SU-DHL-6 (cell line): ENCODE measurements around the gene NUDT21.

Experiments used
- H2AFZ ChIP-seq: fragments of 200-600 bp; sonication (generic); 2 replicates; pipeline ENCODE4 v1.6.1; 2014; ENCODE audit warnings: low read depth, mild to moderate bottlenecking, moderate library complexity, mixed read lengths, antibody characterized with exemption, low read length; ENCODE audit not compliant: severe bottlenecking
- H3F3A ChIP-seq: fragments of 200-600 bp; shearing (Covaris generic); 2 replicates; pipeline ENCODE4 v1.6.0; 2016; ENCODE audit warnings: antibody characterized with exemption, mild to moderate bottlenecking; ENCODE audit not compliant: insufficient read depth
- H3K27ac ChIP-seq: fragments of 200-600 bp; sonication (generic); 2 replicates; pipeline ENCODE4 v1.5.1; 2016; ENCODE audit warnings: low read depth, mild to moderate bottlenecking, low read length, moderate library complexity, mixed read lengths
- H3K27me3 ChIP-seq: fragments of 200-600 bp; sonication (generic), shearing (Covaris generic); 2 replicates; pipeline ENCODE4 v1.6.0; 2014; ENCODE audit warnings: mild to moderate bottlenecking, low read length
- H3K36me3 ChIP-seq: fragments of 200-600 bp; sonication (generic); 2 replicates; pipeline ENCODE4 v1.6.1; 2014; ENCODE audit warnings: mild to moderate bottlenecking, low read length, mixed read lengths
- H3K4me2 ChIP-seq: fragments of 300-600, 200-600 bp; shearing (Covaris generic), sonication (generic); 2 replicates; pipeline ENCODE4 v1.6.0; 2014; ENCODE audit warnings: low read length, low read depth, mild to moderate bottlenecking; ENCODE audit not compliant: poor library complexity, severe bottlenecking
- H3K4me3 ChIP-seq: fragments of 200-600 bp; sonication (generic); 2 replicates; pipeline ENCODE4 v1.5.1; 2014; ENCODE audit warnings: antibody characterized with exemption, low read length, mild to moderate bottlenecking, mixed read lengths; ENCODE audit not compliant: insufficient read depth, poor library complexity, severe bottlenecking
- H3K79me2 ChIP-seq: fragments of 200-600 bp; sonication (generic); 2 replicates; pipeline ENCODE4 v1.6.1; 2014; ENCODE audit warnings: mild to moderate bottlenecking, low read length, moderate library complexity; ENCODE audit not compliant: insufficient read depth
- H3K9ac ChIP-seq: fragments of 200-600 bp; sonication (generic); 2 replicates; pipeline ENCODE4 v1.7.0; 2014; ENCODE audit warnings: mild to moderate bottlenecking, low read length
- H3K9me2 ChIP-seq: fragments of 200-600 bp; sonication (generic); replicated peaks from 2 replicates; pipeline ENCODE4 v1.6.1; 2014; ENCODE audit warnings: low read length; ENCODE audit not compliant: insufficient read depth
- H3K9me3 ChIP-seq: fragments of 200-600 bp; sonication (generic); 2 replicates; pipeline ENCODE4 v1.6.1; 2014; ENCODE audit warnings: low read length, mixed read lengths; ENCODE audit not compliant: insufficient read depth
- H4K20me1 ChIP-seq: fragments of 200-600 bp; sonication (generic); 2 replicates; pipeline ENCODE4 v1.6.1; 2014; ENCODE audit warnings: low read depth, mild to moderate bottlenecking, antibody characterized with exemption, low read length, moderate library complexity, mixed read lengths
- CTCF ChIP-seq: fragments of 200-600 bp; sonication (generic); IDR thresholded peaks from one replicate; pipeline ENCODE4 v1.5.1; 2017; ENCODE audit warnings: antibody characterized with exemption, mild to moderate bottlenecking, low read length, moderate library complexity; ENCODE audit not compliant: insufficient read depth, poor library complexity, severe bottlenecking
- EZH2phosphoT487 ChIP-seq: fragments of 200-600 bp; sonication (generic), shearing (Covaris generic); conservative IDR thresholded peaks from 2 replicates; pipeline ENCODE4 v1.6.1; 2018; ENCODE audit warnings: mild to moderate bottlenecking, antibody characterized with exemption, low read length, moderate library complexity, mixed read lengths

NUDT21 gene

GRCh38 chr16:56448005-56448404, 3.1 kb downstream of the NUDT21 start:
- peaks cover 25% of the 10 kb centered on the region for H3K36me3 ChIP-seq

GRCh38 chr16:56447286-56447685, 3.8 kb downstream of the NUDT21 start:
- no peak overlapping the region for H2AFZ ChIP-seq
- no peak overlapping the region for H3K27ac ChIP-seq
- TF ChIP-seq EZH2phosphoT487 (no peak), CTCF (no peak)
- no peaks in the 10 kb centered on the region for H3K9me2 ChIP-seq
- peaks cover 95% of the 10 kb centered on the region for H3K79me2 ChIP-seq
- no peak overlapping the region for H3K4me3 ChIP-seq
- no peaks in the 10 kb centered on the region for H3K9me3 ChIP-seq
- no peak overlapping the region for H3K9ac ChIP-seq
- no peak overlapping the region for H3K4me2 ChIP-seq
- no peaks in the 10 kb centered on the region for H3K27me3 ChIP-seq
- H4K20me1 ChIP-seq, result peaks cover 32% of the 10 kb centered on the region
- H3F3A ChIP-seq, result no peaks in the 10 kb centered on the region
- H3K36me3 ChIP-seq, result peaks cover 30% of the 10 kb centered on the region

More at GRCh38 chr16:56448005-56448404, 3.1 kb downstream of the NUDT21 start:
- Histone ChIP-seq H3K9me2 (no peaks in the 10 kb centered on the region), H3K27me3 (no peaks in the 10 kb centered on the region), H3K4me2 (peak overlapping the region; percentile 82), H4K20me1 (peaks cover 32% of the 10 kb centered on the region), H3K9ac (no peak overlapping the region), H3F3A (no peaks in the 10 kb centered on the region), H3K27ac (no peak overlapping the region), H3K4me3 (no peak overlapping the region), H2AFZ (no peak overlapping the region), H3K9me3 (no peaks in the 10 kb centered on the region), H3K79me2 (peaks cover 95% of the 10 kb centered on the region)
- TF ChIP-seq CTCF, result no peak
- no peak for TF ChIP-seq EZH2phosphoT487

GRCh38 chr16:56438038-56438437, 13.1 kb downstream of the NUDT21 start:
- no peak overlapping the region for H2AFZ ChIP-seq
- no peaks in the 10 kb centered on the region for H3K27me3 ChIP-seq
- H3F3A ChIP-seq, result no peaks in the 10 kb centered on the region
- no peak overlapping the region for H3K4me2 ChIP-seq
- H4K20me1 ChIP-seq, result no peaks in the 10 kb centered on the region
- H3K9me2 ChIP-seq, result no peaks in the 10 kb centered on the region
- H3K79me2 ChIP-seq, result peaks cover 41% of the 10 kb centered on the region
- no peaks in the 10 kb centered on the region for H3K9me3 ChIP-seq
- TF ChIP-seq CTCF, result no peak
- no peak for TF ChIP-seq EZH2phosphoT487
- no peak overlapping the region for H3K27ac ChIP-seq
- H3K36me3 ChIP-seq, result peaks cover 49% of the 10 kb centered on the region
- no peak overlapping the region for H3K4me3 ChIP-seq
- no peak overlapping the region for H3K9ac ChIP-seq
